Activated CD4-positive, alpha-beta T cell treated with anti-CD3 and anti-CD28 coated beads, Interleukin-2, amount 50 U/mL, for 1 hour (primary cell): ENCODE measurements around the gene AIFM3.
"Not testable (repeated sequence)": the region's sequence is repeated elsewhere in the genome, so short reads cannot be mapped to it uniquely, and the experiment has no call there.

Experiments
- DNase-seq: peaks from one replicate; pipeline ENCODE4 v3.0.0-alpha.2; 2020

AIFM3 gene, protein sequence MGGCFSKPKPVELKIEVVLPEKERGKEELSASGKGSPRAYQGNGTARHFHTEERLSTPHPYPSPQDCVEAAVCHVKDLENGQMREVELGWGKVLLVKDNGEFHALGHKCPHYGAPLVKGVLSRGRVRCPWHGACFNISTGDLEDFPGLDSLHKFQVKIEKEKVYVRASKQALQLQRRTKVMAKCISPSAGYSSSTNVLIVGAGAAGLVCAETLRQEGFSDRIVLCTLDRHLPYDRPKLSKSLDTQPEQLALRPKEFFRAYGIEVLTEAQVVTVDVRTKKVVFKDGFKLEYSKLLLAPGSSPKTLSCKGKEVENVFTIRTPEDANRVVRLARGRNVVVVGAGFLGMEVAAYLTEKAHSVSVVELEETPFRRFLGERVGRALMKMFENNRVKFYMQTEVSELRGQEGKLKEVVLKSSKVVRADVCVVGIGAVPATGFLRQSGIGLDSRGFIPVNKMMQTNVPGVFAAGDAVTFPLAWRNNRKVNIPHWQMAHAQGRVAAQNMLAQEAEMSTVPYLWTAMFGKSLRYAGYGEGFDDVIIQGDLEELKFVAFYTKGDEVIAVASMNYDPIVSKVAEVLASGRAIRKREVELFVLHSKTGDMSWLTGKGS

DNA sequence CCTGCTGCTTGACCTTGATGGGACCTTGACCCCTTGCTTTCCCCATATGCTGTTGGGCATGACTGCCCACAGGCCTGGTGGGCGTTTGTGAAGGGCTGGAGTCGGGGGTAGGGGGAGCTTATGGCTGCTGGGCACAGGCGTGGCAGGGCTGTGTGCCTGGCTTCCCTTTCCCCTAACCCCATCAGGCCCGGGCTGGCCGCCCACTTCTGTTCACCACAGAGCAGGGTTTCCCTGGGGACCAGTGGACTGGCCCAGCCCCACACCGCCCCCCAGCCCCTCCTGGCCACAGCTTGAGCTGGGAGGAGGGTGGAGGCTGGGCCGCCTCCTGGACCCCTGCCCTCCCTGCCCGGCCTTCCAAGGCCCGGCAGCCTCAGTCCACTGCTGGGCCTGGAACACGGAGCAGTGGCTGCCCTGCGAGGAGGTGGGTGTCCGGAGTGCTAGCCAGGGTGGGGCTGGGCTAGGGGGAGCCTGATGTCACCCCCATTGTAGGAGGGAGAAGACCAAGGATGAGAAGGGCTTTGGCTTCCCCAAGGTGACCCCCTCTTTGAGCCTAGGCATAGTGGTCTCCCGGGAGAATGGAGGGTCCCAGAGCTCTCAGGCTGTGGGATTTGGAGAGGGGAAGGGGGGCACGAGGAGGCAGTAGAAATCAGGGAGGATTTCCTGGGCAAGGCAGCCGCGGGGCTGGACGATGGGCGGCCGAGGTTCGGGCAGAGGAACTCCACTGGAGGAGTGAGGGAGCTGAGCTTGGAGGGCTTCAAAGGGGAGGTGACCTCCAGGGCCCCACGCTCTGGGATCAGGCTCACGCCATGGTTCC lies at the start of gene AIFM3:
TSS of gene AIFM3 (plus strand) at position 373 of the 814 bp plus-strand sequence. CDS start 690 bp downstream, outside the sequence.
- DNase-seq = no peak

DNA sequence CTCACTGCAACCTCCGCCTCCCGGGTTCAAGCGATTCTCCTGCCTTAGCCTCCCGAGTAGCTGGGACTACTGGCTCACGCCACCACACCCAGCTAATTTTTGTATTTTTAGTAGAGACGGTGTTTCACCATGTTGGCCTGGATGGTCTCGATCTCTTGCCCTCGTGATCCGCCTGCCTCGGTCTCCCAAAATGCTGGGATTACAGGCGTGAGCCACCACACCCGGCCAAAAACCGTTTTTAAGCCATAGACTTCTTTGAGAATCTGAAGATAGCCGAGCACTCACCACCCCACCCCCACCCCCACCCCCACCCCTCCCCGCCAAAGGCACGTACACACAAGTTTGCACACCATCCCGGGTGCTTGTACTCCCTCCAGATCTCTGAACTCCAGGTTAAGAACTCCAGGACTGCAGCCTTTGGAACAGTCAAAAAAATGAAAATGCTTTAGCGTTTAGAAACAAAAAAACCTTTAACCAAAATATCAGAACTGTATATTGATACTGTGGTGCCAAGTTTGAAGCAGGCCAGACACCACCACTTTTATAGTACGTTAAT lies 48.3 kb upstream of the AIFM3 start:
- no peak for DNase-seq

DNA sequence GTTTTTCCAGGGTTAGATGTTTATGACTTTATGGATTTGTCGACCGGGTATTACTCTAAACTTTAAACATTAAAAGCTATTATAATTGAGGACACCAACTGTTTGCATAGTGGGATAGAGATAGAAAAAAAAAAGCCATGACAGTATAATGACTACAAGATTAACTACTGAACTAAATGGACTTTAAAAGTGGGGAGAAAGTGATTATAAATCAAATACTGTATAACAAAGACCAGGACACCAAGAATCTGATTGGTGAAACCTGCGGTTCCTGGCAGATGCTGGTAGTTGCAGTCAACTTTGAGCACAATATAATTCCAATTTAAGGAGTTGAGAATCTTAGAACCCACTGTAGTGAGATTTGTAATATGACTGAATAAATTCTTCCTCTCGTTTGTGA lies 47.3 kb upstream of the AIFM3 start:
- no peak for DNase-seq

DNA sequence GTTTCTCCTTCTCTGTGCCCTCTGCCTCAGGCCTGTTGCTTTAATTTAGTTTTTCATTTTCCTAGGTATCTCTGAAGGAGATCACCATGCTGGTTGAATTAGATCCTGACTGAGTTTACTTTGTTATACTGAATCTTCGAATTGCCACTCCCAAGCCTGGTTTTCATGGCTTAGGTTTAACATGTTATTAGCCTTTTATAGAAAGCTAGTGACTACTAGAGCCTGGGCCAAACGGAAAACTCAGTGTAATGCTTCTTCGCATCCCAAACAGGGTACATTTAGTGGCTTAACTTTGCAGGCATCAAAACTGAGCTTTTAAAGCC lies 46.2 kb upstream of the AIFM3 start:
- no peak for DNase-seq

DNA sequence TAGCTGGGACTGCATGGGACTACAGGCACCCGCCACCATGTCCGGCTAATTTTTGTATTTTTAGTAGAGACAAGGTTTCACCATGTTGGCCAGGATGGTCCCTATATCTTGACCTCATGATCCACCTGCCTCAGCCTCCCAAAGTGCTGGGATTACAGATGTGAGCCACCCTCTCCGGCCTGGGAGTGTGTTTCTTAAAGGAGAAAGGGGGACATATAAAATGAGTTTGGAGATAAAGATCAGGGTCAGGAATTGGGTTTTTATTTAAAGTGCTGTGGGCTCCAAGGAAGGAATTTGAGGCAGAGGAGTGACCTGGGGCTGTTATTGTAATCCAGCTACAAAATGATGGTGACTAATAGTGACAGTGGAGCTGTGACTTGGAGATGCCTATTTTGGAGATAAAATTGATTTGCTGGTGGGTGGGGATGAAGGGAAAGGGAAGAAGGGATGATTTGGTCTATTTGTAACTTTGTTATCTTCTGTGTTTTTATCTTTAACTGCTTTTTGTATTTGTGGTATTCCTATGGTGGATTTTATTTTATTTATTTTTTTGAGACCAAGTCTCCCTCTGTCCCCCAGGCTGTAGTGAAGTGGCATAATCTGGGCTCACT lies 44.8 kb upstream of the AIFM3 start:
- no peak for DNase-seq

DNA sequence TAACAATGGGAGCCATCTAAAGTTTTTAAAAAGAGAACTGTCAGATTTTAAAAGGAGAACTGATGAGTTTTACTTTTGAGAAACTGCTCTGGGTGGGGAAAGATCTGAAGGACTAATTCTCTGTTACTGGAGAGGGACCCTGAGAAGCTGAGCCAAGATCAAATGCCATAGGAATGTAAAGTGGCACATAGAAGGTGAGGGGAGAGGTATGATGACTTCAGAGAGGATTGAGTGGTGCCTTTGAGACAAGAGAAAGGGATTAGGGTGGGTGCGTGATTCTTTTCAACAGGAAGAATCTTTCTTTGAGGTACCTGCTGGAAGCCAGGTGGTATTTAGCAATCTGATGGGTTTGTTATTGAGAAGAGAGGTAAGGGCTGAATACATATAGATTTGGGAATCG lies 40.8 kb upstream of the AIFM3 start:
- DNase-seq = no peak

DNA sequence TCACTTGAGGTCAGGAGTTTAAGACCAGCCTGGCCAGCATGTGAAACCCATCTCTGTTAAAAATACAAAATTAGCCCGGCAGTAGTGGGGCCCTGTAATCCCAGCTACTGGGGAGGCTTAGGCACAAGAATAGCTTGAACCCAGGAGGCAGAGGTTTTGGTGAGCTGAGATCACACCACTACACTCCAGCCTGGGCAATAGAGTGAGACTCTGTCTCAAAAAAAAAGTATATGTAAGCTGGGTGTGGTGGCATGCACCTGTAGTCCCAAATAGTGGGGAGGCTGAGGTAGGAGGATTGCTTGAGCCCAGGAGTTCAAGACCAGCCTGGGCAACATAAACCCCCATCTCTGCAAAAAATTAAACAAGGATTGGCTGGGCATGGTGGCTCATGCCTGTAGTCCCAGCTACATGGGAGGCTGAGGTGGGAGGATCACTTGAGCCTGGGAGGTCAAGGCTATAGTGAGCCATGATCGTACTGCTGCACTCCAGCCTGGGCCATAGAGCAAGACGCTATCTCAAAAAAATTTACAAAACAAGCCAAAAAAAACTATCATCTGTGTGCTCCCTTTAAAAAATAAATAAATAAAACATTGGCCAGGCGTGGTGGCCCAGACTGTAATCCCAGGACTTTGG lies 39.0 kb upstream of the AIFM3 start:
- DNase-seq = no peak

DNA sequence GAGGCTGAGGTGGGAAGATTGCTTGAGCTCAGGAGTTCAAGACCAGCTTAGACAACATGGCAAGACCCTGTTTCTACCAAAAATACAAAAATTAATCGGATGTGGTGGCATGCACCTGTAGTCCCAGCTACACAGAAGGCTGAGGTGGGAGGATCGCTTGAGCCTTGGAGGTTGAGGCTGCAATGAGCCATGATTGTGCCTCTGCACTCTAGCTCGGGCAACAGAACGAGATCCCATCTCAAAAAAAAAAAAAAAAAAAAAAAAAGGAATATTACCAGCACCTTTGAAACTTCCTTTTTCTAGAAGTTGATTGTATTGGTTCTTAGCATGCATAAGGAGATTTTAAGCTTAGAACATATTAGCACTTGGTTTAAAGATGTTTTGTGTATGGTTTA lies 38.5 kb upstream of the AIFM3 start:
- DNase-seq = no peak

DNA sequence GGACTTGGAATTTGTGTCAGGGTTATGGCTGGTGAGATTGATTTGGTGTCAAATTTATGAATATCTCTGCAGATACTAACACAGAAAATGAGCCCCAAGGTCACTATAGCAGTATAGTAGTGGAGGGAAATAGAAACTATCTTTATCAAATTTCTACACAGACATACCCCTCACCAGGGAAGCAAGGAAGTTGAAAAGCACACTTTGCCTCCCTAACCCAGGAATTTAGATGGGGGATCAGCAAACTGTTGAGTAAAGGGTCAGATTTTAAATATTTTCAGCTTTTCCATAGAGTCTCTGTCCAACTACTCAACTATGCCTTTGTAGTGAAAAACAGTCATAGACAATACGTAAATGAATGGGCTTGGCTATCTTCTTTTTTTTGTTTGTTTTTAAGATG lies 37.1 kb upstream of the AIFM3 start:
- DNase-seq = no peak

DNA sequence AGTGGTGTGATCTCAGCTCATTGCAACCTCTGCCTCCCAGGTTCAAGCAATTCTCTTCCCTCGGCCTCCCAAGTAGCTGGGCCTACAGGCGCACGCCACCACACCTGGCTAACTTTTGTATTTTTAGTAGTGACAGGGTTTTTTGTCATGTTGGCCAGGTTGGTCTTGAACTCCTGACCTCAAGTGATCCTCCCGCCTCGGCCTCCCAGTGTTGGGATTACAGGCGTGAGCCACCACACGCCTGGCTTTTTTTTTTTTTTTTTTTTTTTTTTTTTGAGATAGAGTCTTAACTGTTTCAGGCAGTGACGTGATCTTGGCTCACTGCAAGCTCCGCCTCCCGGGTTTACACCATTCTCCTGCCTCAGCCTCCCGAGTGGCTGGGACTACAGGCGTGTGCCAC lies 36.6 kb upstream of the AIFM3 start:
- not testable (repeated sequence) for DNase-seq

DNA sequence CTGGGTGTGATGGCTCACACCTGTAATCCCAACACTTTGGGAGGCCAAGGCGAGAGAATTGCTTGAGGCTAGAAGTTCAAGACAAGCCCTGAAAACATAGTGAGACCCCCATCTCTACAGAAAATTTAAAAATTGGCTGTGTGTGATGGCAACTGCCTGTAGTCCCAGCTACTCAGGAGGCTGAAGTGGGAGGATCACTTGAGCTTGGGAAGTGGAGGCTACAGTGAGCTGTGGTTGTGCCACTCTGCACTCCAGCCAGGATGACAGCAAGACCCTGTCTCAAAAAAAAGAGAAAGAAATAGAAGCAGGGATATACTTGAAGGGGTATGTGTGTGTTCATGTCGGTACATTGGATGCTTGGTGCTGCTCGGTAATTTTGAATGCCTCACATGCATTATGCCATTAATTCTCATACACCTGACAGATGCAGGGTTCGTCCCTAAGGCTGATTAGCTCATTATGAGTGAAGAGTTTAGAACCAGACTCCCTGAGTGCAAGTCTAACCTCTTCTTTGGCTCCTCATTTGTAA lies 35.9 kb upstream of the AIFM3 start:
- DNase-seq = no peak

DNA sequence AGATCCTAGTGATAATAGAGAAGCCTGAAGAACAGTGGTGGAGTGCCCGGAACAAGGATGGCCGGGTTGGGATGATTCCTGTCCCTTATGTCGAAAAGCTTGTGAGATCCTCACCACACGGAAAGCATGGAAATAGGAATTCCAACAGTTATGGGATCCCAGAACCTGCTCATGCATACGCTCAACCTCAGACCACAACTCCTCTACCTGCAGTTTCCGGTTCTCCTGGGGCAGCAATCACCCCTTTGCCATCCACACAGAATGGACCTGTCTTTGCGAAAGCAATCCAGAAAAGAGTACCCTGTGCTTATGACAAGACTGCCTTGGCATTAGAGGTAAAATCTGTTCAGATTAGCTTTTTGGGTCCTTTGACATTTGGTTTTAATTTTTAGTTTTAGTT lies 33.1 kb upstream of the AIFM3 start:
- no peak for DNase-seq

DNA sequence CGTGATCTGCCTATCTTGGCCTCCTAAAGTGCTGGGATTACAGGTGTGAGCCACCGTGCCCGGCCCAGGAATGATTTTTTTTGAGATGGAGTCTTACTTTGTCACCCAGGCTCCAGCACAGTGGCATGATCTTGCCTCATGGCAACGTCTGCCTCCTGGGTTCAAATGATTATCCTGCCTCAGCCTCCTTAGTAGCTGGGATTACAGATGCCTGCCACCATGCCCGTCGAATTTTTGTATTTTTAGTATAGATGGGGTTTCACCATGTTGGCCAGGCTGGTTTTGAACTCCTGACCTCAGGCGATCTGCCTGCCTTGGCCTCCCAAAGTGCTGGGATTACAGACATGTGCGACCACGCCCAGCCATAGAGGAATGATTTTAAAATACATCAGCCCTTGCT lies 32.0 kb upstream of the AIFM3 start:
- DNase-seq = not testable (repeated sequence)

DNA sequence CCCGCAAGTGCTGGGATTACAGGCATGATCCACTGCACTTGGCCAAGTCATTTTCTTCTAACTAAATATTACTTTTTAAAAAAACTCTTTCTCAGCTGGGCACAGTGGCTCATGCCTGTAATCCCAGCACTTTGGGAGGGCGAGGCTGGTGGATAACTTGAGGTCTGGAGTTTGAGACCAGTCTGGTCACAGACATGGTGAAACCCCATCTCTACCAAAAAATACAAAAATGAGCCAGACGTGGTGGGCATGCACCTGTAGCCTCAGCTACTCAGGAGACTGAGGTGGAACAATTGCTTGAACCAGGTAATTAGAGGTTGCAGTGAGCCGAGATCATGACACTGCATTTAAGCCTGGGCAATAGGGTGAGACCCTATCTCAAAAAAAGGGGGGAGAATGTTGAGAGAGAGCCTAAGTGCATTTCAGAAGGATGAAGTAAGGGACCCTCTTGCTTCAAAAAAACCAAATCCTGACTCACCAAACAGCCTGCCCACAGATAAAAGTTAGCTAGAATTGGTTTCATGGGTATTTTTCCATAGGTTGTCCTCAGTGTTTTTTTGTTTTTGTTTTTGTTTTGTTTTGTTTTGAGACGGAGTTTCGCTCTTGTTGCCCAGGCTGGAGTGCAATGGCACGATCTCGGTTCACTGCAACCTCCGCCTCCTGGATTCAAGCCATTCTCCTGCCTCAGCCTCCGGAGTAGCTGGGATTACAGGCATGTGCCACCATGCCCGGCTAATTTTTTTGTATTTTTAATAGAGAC lies 31.1 kb upstream of the AIFM3 start:
- DNase-seq = not testable (repeated sequence)

DNA sequence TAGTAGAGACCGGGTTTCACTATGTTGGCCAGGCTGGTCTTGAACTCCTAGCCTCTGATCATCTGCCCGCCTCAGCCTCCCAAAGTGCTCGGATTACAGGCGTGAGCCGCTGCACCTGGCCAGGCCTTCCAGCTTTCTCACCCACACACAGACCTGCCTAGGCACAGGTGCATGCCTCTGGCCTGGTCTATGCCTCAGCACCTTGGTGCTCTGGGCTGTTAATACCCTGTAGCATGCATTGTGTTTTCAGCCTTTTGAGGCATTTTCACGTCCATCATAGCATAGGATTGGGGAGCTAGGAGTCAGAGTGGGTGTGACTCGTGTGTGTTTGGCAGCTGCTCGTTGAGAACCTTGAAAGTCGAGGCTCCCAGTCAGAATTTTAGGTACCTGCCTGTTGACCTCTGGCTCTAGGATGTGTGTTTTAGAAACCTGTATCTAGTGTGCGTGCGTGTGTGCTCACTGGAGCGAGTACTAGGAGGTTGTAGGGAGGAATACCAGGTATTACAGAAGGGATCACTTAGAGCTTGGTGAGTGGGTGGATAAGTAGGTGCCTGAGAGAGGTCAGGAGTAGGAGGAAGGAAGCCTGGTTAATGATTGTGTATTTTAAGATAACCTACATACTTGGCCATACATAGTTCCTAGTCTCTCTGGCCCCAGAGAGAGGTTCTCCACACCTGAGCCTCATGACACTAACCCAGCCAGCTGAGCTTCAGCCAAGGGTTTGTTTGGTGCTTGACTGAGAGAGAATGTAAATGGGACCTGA lies 29.8 kb upstream of the AIFM3 start:
- no peak for DNase-seq

DNA sequence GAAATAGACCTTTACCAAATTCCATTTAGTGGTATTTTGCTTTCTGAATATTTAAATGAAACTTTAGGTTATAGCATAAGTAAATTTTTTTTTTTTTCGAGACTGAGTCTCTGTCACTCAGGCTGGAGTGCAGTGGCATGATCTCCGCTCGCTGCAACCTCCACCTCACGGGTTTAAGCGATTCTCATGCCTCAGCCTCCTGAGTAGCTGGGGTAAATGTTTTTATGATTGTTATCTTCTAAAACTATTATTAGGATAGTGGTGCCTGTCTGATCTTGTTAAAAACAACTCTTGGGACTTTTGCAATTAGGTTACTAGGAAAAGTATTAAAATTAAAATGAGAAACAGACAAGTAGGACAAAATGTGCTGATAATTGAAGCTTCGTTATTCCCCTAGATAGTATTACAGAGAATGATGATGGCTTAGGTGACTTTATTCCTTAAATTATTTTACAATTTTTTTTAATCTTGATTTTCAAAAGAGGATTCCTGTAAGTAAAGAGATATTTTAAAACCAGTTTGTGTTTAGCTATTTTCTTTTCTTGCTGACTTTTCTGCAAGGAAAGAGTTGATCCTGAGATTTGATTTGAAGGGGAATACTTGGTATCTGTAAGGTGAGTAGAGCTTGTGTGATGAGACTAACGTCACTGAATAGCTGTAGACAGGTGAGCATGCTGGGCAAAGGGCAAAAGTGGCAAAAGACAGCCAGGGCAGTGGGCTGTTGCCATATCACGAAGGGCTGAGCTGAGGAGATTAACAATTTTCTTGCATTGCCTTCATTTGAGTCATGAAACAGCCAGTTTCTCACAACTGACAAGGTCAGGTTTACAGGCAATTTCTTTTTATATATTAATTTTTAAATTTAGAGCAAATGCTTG lies 29.0 kb upstream of the AIFM3 start:
- no peak for DNase-seq

DNA sequence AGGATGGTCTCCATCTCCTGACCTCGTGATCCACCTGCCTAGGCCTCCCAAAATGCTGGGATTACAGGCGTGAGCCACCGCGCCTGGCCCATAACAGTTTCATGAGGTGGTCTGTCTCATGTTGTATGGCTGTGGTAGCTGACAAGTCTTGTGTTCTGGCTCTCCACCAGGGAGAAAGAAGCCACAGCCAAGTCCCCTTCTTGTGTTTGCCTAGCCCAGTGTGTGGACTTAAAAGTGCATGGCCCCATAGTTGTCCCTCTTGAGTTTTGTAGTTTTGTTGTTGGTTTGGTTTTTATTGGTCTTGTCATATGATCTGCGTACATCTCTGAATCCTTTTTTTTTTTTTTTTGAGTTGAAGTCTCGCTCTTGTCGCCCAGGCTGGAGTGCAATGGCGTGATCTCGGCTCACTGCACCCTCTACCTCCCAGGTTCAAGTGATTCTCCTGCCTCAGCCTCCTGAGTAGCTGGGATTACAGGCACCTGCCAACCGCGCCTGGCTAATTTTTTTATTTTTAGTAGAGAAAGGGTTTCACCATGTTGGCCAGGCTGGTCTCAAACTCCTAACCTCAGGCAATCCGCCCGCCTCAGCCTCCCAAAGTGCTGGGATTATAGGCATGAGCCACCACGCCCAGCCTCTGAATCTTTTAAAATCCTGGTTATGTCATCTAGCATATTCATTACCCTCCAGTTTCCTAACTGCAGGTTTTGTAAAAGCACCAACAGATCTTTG lies 27.4 kb upstream of the AIFM3 start:
- DNase-seq = not testable (repeated sequence)

DNA sequence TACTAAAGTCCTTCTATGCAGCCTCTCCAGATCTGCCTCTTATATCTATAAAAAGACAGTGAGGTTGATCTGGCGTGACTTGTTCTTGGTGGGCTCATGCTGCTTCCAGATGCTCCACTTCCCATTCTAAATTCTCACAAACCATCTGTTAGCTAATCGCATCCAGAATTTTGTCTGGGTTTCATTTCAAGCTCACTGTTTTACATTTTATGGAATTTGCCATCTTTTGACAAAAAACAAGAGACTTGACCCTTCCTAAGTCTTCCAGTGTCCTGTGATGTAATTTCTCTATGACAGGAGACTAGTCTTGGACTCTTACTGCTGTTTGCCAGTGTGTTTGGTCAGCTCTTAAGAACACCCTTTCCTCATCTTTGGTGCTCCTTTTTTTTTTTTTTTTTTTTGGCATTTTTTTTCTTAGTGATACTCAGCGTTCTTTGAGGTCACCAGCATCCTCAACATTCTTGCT lies 26.8 kb upstream of the AIFM3 start:
- no peak for DNase-seq

DNA sequence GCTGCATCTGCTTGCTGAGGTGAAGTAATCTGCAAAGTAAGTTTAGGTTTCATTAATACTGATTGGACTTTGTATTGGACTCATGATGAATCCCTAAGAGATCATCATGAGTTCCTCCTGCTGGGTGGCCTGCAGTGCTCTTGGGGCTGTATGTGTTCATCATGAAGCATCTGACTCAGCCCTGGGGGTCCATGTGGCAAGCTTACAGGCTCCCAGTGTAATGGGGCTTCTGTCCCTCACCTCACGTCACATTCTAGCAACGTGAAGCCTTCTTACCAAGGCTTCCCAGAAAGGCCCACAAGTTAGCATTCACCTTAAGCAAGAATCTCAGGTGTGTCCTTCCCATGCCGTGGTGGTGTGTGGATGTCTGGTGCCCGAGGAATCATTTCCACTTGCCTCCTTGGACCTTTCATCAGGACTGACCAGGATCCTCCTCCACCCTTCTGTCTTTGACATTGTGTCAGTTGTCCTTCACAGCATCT lies 26.1 kb upstream of the AIFM3 start:
- no peak for DNase-seq
